Stimulated activated CD4-positive, alpha-beta T cell treated with anti-CD3 and anti-CD28 coated beads, Interleukin-15, amount 100 ng/mL, for 1 hour (primary cell): ENCODE data around the gene CNOT3.

Experiments used
- DNase-seq, 2 donors: peaks; one replicate each; pipeline ENCODE4 v3.0.0-alpha.2; 2020; ENCODE audit warnings: low read depth in 1 of 2, low spot score in 1 of 2

CNOT3 gene

DNA sequence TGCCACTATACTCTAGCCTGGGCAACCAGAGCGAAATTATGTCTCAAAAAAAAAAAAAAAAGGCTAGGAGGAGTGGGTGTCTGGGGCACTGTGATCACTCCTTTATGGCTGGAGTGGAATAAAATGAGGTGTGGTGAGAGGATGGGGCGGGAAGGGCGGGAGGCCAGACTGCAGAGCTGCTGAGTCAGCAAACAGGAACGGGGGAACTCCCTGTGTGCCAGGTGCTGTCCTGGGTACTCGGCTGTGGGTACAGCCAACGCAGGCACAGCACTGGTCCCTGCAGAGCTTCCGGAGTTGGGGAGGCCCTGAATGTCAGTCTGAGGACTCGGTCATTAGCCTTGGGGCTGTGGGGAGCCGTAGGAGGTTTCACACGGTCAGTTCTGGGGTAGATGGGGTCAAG, 16.3 kb upstream of the CNOT3 start:
- DNase-seq = no peak

DNA sequence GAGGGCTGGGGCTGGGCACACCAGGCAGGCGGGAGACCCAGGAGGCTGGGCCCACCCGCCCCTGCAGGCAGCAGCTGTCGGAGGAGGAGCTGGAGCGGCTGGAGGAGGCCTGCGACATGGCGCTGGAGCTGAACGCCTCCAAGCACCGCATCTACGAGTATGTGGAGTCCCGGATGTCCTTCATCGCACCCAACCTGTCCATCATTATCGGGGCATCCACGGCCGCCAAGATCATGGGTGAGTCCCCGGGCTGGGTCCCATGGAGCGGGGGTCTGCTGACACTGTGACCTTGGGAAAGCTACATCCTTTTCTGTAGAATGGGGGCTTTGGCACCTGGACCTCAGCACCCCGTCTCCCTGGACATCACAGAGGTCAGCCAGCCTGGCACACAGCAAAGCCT, 13.9 kb upstream of the CNOT3 start:
- no peak for DNase-seq

DNA sequence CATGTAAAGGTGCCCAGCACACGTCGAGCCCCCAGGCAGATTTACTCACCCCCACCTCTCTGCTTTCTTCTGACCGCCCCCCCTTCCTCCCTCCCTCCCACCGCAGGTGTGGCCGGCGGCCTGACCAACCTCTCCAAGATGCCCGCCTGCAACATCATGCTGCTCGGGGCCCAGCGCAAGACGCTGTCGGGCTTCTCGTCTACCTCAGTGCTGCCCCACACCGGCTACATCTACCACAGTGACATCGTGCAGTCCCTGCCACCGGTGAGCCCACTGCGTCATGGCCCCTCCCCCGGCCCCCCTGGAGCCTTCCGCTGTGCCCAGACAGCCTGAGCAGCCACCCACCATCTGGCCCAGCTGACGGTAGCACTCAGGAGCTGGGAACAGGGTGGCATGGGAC, 13.2 kb upstream of the CNOT3 start:
- no peak for DNase-seq

DNA sequence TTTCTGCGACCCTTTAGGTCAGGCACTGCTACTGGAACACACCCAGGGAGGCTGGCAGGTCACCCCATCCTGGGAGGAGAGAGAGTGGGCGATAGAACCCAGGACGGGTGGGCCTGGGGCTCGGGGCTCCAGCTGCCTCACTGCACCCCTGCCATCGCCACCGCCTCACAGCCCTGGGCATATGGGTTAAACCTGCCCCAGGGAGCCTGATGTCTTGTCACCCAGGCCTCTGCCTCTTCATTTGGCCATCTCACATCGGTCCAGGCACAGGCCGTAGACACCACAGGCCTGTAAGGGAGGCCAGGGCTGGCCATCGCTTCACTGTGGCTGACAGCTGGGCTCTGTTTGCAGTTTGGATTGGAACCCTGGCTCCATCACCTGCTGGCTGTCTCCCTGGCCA, 11.8 kb upstream of the CNOT3 start:
- no peak for DNase-seq

DNA sequence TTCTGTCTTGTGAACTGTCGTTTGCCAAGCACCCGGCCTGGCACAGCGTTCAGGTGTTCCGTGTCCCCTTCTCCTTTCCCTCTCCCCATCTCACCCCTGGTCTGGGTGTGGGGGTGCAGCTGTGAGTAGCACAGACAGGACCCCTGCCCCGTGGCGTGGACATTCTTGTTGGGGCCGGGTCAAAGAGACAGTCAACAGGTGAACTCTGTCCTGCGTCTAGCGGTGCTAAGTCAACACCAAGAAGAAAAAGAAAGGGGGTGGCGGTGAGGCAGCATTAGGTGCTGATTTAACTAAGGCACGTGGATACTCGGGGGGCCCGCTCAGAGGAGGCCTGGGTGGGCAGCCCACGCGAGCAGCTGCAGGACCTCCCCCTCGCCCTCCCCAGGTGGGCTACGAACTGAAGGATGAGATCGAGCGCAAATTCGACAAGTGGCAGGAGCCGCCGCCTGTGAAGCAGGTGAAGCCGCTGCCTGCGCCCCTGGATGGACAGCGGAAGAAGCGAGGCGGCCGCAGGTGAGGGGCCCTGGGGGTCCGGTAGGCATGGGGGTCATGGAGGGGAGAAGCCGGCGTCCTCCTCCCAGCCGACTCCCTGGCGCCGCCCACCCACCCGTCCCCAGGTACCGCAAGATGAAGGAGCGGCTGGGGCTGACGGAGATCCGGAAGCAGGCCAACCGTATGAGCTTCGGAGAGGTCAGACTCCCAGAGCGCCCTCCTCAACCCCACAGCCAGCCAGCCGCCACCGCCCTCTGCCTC, 9.7 kb upstream of the CNOT3 start:
- no peak for DNase-seq

DNA sequence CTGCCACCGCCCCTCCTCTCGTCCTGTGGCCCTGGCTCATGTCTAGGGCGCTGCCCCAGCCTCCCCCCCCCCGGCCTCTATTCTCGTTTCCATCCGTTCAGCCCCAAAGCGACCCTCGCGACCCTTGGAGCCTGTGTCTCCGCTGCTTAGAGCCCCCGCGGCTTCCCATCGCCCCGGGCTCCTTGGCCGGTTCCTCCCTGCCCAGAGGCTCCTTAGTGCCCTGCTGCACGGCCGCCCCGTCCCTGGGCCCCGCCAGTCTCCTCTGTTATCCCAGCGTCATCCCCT, 9.2 kb upstream of the CNOT3 start:
- DNase-seq = no peak

DNA sequence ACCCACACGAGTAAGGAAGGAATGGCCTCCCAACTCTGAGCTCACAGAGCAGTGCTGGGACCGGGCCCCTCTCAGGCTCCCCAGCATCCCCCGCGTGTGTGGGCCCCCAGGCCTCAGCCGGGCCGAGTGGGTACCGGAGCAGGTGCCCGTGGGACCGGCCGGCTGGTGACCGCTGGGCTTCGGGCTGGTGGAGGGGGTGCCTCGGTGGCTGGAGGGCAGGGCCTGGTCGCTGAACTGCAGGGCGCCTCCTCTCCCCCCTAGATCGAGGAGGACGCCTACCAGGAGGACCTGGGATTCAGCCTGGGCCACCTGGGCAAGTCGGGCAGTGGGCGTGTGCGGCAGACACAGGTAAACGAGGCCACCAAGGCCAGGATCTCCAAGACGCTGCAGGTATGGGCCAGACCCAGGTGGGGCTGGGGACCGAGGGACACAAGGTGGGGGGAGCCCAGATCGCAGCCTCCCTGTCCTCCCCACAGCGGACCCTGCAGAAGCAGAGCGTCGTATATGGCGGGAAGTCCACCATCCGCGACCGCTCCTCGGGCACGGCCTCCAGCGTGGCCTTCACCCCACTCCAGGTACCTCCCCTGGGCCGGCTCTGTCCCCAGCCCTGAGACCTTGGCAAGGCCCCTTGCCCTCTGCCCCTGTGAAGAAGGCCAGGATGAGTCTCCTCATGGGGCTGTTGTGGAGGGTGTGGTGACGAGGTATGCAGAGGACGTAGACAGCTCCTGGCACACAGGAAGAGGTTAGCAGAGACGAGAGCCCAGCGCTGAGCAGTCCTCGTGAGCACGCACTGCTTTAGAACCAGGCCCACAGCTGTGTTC, 8.6 kb upstream of the CNOT3 start:
- no peak for DNase-seq

DNA sequence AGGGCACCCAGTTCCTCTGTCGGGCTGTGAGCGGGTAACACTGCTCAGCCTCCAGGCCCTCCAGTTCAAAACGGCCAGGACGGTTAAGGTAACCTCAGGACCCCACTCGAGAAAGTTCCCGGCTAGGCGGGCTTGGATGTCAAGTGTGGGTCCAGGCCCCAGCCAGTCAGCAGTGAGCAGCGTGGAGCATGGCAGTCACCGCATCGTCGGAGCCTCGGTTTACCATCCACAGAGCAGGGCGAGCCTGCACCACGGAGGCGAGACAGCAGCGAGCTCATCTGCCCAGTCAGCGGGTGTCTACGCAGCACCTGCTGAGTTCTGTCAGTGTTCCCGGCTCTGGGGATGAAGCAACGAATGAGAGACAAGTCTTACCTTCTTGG, 8.0 kb upstream of the CNOT3 start:
- no peak for DNase-seq

DNA sequence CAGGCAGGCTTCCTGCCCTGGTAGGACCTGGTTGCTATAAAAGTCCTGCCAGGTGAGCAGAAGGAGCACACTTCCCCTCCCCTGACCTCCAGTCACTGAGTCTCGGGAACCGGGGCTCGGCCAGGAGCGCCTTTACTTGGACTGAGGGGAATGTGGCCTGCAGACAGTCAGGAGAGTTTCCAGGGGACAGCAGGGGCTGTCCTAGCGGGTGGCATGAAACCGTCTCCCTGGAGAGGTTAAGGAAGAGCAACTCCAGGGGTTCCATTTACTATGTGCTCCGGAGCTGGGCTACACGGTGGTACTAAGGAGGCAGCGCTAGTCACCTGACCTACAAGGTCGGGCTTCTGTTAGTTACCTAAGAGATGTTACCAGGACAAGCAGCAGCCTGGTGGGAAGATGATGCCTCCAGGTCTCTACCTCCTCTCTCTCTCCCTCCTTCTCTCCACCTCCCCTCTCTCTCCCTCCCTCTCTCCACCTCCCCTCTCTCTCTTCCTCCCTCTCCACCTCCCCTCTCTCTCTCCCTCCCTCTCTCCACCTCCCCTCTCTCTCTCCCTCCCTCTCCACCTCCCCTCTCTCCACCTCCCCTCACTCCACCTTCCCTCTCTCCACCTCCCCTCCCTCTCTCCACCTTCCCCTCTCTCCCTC, 4.1 kb upstream of the CNOT3 start:
- no peak for DNase-seq

DNA sequence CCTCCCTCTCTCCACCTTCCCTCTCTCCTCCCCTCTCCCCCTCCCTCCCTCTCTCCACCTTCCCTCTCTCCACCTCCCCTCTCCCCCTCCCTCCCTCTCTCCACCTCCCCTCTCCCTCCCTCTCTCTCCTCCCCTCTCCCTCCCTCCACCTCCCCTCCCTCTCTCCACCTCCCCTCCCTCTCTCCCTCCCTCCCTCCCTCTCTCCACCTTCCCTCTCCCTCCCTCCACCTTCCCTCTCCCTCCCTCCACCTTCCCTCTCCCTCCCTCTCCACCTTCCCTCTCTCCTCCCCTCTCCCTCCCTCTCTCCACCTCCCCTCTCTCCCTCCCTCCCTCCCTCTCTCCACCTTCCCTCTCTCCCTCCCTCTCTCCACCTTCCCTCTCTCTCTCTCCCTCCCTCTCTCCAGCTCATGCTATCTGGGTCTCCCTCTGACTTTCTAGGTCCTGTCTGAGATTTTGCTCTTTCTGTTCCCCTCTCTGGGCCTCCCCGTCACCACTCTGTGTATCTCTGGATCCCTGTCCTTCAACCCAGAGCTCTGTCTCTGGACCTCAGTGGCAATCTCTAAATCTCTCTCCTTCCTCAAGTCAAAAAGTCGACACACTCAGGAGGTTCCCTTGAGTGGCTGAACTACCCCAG, 3.5 kb upstream of the CNOT3 start:
- DNase-seq = no peak

DNA sequence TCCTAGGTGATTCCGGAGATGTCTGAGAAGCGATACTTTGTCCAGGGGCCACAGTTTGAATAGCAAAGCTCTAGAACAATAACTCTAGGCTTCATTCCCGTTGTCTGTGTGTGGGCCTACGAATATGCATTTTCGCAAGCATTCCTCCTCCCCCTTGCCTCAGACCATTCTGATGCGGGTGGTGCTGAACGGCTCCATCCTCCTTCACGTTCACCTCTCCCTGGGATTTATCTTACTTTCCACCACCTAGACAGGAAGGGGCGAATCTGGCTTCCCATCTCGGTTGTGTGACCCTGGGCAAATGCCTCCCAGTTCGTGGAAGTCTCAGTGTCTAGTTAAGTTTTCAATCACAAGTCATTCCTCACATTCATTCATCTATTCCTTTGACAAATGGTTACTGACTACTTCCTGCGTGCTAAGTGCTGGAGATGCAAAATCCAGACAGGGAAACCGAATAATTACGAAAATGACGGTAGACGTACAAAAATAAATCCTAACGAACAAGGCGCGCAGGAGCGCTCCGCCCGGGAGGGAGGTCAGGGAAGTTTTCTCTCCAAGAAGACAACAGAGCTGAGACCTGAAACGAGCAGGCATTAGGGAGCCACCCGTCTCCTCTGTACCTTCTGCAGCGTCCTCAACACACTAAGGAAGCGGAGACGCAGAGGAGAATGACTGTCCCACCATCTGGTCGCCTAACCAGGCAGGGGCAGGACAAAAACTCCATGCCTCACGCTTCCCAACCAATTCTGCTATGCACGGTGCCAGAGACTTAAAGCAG, 1.3 kb upstream of the CNOT3 start:
- DNase-seq = no peak

DNA sequence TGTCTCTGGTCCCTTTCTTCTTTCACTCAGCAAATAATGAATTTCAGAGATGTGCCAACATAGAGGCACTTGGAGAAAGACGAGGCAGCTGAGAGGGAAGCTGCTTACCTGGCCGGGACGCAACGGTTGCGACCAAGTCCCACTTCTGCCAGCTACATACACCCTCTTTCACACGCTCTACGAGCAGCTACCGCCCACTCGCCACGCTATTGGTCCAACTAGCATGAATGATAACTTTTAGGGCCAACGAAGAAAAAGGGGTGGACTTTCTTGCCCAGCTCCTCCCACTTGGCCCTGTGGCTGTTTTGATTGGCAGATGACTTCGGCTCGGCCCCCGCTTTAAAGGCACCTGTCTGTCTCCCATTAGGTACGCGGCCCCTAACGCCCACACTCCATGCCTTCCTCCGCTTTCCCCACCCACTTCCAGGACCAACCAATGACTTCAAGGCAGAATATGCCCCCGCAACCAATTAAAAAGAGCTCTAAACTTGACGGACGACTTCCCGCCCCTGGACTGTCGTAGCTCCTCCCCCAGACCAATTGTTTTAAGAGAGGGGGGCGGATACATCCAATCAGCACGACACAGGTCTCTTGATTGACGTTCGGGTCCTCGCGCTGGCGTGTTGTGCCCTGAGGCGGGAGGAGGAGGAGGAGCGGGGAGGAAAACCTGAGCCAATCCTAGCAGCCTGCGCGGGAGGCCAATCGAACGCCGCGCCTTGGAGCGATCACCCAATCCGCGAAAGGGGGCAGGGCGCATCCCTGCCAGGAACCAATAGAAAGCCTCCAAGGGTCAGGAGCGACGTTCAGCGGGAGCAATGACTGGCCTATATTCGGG, 481 bp upstream of the CNOT3 start:
- peak; percentile 95 to 99 for DNase-seq

DNA sequence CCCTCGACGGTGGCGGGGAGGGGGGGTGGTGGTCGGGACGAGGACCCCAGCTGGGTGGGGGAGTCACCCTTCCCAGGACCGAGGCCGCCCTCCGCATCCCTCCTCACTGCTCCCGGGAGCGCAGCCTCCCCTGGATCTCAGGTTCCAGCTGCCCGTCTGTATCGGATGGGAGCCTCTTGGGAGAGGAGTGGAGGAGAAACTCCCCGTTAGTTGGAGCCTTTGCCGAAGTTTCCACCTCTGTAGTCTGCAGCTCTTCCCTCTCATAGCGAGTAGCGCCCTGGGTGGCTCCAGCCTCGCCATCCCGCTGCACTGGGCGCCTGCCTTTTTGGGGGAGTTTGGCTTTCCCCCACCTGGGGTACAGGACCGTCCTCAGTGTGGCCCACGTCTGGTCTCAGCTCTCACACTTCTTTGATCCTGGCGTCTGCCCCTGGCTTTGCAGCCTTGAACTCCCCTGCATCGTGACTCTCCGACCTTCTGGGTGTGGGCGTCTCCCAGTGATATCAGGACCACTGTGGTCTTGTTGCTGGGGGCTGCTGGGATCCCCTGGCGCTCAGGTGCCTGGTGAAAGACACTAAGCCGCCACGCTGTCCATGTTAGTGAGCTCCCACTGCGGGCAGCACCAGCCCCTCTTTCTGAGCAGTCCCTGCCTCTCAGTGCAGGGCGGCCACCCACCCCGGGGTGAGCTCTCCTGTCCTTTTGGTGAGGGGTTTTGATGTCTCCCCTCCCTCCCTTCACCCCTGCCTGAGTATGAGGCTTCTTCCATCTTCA, 1.1 kb downstream of the CNOT3 start:
- DNase-seq = no peak

DNA sequence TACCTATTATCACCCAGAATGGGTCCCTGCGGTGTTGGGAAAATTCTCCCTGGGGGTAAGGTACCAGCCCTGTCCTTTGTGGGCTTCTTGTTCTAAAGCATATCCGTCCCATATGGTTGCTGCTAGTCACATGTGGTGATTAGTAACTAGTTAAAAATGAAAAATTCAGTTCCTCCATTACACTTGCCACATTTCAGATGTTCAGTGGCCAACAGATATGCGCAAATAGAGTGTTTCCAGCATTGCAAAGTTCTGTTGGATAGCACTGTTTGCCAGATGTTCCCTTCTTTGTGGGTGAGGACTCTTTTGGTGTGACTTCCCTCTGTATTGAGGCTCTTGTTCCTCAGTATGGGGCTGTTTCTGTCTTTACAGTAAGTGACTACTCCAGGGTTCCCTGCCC, 3.8 kb downstream of the CNOT3 start:
- no peak for DNase-seq

DNA sequence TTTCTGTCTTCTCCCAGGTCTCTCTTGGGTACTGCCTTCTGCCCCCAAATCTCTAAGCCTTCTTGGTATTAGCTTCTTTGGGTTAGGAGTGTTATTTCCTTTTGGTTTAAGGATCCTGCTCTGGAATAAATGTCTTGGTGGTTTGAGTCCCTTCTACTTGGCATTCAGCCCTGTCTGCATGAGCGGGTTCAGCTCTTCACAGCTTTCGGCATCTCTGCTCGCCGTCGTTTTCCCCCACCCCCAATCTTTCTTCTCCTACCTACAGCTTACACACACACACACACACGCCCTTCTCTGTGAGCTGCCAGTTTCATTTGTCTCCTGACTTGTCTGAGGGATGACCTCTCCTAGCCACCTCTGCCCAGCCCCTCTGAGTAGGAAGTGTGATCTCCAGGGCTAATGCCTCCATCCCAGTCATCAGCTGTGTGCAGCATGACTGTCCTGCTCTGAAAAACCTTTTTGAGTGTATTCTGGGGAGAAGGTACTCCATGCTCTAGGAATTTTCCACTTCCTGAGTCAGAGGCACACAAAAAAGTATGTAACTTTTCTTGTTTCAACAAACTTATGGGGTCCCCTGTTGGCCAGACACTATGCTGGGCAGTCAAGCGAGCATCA, 4.7 kb downstream of the CNOT3 start:
- no peak for DNase-seq

DNA sequence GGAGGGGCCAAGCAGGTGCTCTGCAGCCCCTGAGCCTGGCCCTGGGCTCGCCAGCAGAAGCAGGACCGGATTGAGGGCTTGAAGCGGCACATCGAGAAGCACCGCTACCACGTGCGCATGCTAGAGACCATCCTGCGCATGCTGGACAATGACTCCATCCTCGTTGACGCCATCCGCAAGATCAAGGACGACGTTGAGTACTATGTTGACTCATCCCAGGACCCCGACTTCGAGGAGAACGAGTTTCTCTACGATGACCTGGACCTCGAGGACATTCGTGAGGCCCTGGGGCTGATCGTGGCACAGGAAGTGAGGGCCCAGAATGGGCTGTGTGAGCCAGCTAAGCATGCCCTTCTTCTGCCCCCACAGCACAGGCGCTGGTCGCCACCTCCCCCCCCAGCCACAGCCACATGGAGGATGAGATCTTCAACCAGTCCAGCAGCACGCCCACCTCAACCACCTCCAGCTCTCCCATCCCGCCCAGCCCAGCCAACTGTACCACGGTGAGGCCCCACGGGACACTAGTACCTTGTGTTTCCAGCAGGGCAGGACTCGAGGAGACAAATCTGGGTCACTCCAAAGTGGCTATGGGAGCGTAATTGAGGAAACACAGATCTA, 8.1 kb downstream of the CNOT3 start:
- no peak for DNase-seq

DNA sequence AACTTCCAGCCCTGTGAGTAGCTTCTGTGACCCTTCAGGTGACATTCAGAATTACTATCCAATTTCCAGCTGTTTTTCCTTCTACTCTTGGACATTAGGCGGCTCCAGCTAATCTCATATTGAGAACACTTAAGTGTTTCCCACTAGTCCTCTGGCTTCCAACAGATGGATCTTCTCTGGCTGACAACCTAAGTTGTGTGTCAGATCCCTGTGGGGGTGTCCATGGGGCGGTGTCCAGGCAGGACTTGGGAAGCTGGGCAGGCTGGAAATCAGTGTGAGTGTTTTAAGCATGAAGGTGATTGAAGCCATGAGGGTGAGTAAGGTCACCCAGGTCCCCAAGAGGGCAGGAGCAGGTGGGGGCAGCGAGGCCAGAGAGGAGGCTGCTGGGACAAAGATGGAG, 10.1 kb downstream of the CNOT3 start:
- DNase-seq = no peak

DNA sequence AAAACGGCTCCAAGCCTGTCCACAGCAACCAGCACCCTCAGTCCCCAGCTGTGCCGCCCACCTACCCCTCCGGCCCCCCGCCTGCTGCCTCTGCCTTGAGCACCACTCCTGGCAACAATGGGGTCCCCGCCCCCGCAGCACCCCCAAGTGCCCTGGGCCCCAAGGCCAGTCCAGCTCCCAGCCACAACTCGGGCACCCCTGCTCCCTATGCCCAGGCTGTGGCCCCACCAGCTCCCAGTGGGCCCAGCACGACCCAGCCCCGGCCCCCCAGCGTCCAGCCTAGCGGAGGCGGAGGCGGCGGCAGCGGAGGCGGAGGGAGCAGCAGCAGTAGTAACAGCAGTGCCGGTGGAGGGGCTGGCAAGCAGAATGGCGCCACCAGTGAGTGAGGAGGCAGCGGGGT, 10.6 kb downstream of the CNOT3 start:
- no peak for DNase-seq
